Activated T-cell treated with anti-CD3 and anti-CD28 coated beads, Interleukin-2, amount 50 U/mL, for 48 hours (primary cell): ENCODE measurements around the gene RPGRIP1L.
"Not testable (repeated sequence)": the region's sequence is repeated elsewhere in the genome, so short reads cannot be mapped to it uniquely, and the experiment has no call there.

Experiments
- DNase-seq, 2 experiments: peaks; one replicate each; pipeline ENCODE4 v3.0.0-alpha.2; 2020

Gene RPGRIP1L

GRCh38 chr16:53711390-53711789 is 7.7 kb upstream of the RPGRIP1L start:
- DNase-seq, result no peak

DNA sequence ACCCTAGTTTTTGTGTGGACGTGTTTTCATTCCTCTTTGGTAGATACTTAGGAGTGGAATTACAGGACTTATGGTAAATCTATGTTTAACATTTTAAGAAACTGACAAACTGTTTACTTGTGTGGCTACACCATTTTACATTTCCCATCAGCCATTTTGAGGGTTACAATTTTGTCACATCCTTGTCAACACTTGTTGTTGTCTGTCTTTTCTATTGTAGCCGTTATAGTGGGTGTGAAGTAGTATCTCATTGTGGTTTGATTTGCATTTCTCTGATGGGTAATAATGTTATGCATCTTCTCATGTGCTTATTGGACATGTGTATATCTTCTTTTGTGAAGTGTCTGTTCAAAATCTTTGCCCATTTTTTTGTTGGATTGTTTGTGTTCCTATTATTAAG is 4.8 kb upstream of the RPGRIP1L start:
- no peak for DNase-seq

DNA sequence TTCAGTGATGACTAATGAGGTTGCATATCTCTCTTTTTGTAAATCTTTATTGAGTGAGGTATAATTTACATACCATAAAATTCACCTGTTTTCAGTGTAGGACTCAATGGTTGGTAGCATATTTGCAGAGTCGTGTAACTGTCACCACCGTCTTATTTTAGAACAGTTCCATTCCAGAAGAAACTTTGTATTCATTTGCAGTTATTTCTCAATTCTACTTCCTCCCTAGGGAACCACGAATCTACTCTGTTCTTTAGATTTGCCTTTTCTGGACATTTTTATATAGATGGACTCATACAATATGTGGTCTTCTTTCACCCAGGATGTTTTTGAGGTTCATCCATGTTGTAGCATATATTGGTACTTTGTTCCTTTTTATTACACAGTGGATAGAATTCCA is 4.0 kb upstream of the RPGRIP1L start:
- no peak for DNase-seq

- no peak for DNase-seq
Observed at GRCh38 chr16:53704445-53704813, 770 bp upstream of the RPGRIP1L start.

DNA sequence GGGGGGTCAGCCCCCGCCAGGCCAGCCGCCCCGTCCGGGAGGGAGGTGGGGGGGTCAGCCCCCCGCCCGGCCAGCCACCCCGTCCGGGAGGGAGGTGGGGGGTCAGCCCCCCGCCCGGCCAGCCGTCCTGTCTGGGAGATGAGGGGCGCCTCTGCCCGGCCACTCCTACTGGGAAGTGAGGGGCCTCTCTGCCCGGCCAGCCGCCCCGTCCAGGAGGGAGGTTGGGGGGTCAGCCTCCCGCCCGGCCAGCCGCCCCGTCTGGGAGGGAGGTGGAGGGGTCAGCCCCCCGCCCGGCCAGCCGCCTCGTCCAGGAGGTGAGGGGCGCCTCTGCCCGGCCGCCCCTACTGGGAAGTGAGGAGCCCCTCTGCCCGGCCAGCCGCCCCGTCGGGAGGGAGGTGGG is 5.4 kb downstream of the RPGRIP1L start:
- not testable (repeated sequence) for DNase-seq

DNA sequence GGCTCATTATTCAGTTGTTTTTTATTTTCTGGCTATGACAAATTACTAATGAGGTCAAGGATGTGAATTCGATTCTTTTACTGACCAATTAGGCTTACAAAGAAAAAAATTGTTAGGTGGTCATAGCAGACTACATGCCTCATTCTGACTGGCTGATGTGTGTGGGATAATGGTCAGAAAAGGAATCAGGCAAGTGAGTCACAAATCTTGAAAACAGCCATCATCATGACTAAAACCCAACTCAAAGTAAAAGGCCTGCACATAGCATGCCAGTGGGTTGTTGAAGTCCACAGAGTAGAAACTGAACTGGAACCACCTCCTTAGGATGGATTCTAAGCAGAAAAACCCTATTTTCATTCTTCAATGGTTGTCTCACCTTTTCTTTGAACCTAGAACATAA is 8.6 kb downstream of the RPGRIP1L start:
- no peak for DNase-seq

DNA sequence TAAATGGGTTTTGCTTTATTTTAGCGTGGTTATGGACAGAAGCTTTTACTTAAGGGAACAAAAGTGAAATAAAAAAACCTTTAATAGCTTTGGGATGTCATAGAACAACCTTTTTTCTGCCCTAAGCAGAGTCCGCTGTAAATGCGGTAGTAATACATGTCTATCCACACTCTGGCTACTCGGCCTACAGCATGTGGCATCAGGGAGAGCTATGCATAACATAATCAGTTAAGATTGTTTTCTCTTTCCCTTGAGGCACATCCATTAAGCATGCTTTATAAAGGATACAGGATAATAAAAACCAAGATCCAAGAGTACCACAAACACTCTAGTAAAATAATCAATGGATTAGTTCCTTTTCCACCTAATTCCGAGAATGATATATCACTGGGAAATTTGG is 10.3 kb downstream of the RPGRIP1L start:
- no peak for DNase-seq

GRCh38 chr16:53692146-53692545 is 11.5 kb downstream of the RPGRIP1L start:
- DNase-seq, result no peak

GRCh38 chr16:53690771-53691170 is 12.9 kb downstream of the RPGRIP1L start:
- no peak for DNase-seq

DNA sequence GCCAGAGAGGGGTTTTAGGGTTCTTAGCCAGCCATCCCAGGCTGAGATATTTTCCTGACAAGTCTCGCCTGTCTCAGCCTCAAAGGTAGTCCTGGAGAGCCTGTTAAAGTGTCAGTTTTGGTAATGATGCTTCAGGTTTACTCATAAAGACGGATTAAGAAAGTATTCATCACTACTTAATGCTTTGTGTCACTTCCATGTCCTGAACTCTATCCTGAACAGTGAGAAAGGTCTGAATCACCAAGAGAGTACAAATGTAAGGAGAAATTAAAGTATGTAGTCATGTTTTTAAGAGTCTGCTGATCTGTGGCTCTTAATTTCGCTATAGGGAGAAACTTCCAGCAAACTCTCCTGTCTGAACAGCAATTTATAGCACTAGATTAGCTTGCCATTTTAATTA is 14.0 kb downstream of the RPGRIP1L start:
- DNase-seq, result no peak

GRCh38 chr16:53686710-53687109 is 16.9 kb downstream of the RPGRIP1L start:
- no peak for DNase-seq

DNA sequence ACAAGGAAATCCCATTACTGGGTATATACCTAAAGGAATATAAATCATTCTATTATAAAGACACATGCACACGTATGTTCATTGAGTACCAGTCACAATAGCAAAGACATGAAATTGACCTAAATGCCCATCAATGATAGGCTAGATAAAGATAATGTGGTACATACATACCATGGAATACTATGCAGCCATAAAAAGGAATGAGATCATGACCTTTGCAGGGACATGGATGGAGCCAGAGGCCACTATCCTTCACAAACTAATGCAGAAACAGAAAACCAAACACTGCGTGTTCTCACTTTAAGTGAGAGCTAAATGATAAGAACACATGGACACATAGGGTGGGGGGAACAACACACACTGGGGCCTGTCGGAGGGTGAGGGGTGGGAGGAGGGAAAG is 18.3 kb downstream of the RPGRIP1L start:
- DNase-seq, result not testable (repeated sequence)

DNA sequence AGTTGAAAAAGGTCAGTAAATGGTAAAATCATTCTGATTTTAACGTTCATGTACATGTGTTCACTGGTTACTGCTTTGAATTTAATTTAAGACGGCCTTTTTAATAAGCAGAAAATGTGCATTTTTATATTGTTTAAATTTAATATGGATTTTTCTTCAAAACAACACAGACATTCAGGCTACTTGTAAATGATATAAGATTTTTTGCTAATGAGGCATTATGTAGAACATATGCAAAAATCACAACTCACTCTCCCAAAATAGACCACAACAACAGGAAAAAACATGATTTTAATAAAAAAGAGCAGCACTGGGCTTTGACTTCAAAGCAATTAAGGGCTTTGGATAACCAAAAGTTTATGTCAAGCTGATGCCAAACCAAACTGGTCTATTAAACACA is 22.3 kb downstream of the RPGRIP1L start:
- no peak for DNase-seq

DNA sequence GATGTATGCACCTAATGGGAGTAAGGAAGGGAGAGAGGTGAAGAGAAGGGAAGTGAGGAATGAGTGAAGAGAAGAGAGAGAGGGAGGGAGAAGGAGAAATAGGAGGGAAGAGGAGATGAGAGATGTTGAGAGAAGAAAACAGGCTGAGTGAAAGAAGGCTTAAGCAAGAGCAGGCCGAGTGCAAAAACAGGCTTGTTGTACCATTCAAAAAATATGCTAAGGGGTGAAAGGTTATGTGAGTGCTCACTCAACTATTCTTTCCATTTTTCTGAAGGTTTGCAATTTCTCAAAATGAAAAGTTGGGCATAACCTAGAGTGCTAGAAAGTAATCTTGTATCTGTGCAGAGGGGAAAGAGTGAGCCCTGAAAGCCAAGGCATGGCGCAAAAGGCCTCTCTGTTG is 22.9 kb downstream of the RPGRIP1L start:
- DNase-seq, result no peak

DNA sequence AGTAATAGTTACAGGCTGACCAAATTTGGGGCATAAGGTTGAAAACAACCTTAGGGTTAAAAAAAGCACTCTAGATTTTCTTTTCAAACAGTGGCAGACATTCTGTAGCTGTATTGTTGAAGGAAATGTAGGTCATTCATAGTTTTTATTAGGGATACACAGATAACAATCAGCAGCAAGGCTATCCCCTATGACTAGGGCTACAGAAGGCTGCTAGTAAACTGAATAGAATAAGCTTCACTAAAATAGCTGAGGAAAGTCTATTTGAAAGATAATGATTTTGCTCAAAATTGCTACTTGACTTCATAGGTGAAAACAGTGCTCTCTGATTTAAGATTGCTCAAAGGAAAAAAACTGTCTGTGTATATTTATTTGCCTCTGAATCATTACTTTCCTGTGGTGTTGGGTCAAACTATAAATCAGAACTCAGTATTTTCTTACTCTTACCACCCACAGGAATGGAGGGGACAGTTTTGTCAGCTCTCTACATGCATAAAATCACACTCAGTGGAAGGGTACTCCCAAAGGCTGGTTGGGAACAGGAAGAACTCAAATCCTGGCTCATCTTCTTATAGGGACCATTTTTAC is 24.8 kb downstream of the RPGRIP1L start:
- DNase-seq, result no peak

- no peak for DNase-seq
Observed at GRCh38 chr16:53678155-53678554, 25.5 kb downstream of the RPGRIP1L start.

- no peak for DNase-seq
Observed at GRCh38 chr16:53673189-53673588, 30.5 kb downstream of the RPGRIP1L start.

DNA sequence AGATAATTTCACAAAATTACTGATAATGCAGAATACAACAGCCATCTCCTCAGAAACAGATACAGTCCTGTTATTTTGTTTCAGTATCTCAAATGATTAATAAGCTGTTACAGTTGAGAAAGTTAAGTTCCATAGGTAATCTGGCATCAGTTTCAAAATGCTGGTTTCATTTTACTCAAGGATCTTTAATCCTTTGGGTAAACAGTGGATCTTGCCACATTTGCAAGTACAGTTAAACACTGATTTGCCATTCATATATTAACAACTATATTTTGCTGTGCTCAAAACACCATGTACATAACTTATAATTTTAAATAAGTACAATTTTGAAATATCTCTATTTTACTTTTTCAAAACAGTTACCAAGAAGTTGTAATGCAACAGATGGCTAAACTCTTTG is 31.2 kb downstream of the RPGRIP1L start:
- DNase-seq, result no peak

DNA sequence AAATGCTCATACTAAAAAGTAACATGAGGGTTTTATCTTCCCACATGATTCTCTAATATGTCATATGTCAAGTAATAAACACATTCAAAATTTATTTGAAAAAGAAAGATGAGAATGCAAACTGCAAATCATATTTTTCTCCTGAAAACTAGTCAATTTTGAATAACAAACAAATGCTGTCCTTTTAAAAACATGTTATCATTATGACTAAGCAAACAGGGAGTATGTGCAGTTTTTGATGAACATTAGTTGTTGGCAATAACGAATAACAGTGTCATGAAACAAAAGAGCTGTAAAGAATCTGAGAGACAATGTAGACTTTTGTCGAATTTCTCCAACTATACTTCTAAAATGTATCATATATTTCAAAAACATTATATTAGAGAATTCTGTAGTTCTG is 34.8 kb downstream of the RPGRIP1L start:
- no peak for DNase-seq

GRCh38 chr16:53666786-53667415 is 36.8 kb downstream of the RPGRIP1L start:
- no peak for DNase-seq

DNA sequence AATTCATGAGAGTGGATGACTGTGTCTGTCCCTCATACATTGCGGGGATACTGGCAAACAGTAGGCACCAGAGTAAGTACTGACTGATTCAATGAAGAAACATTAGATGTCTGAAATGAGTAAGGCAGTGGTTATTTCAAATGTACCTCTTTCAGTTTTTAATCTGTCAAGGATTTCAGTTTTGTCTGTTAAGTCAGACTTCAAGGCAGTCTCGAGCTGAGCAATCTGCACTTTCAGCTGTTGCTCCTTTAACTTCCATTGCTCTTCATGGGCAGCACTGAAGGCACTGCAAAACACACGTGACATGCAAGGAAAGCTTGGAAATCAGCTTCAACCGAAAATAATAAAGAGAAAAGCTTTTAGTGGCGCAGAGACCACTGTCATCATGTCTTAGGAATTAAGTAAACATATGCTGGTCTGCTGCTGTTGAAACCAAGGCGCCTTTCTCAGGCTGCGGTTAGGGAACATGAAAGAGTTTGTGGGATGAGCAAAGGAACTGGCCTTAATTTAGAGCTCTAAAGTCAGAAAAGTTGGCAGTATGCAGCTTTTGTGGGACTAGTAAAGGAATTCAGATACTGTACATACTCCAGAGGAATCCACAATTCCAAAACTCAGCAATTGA is 38.8 kb downstream of the RPGRIP1L start:
- DNase-seq, result peak; percentile 22 to 36

DNA sequence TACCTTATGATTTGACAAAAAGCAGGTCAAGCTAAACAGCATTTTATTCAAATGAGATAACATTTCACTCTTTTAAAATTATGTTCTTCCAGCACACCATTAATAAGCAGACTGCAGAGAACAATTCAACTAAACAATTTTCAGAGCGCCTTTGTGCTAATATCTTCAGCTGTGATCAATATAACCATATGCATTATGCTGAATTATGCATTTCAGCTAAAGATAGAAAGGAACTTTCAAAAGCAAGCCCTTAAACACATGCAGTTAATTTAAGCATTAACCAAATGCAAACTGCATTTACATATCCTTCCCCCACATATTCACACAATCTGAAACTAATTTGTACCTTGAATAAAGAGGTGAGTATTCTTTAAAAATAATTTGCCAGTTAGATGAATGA is 41.6 kb downstream of the RPGRIP1L start:
- DNase-seq, result no peak

GRCh38 chr16:53654946-53655345 is 48.7 kb downstream of the RPGRIP1L start:
- no peak for DNase-seq

- no peak for DNase-seq
Observed at GRCh38 chr16:53651357-53651756, 52.3 kb downstream of the RPGRIP1L start.

- no peak for DNase-seq
Observed at GRCh38 chr16:53646506-53646905, 57.2 kb downstream of the RPGRIP1L start.
